ENCODE measurements around the gene CFAP61.

CFAP61 gene

GRCh38 chr20:20078041-20078440 is 25.7 kb downstream of the CFAP61 start:
- TF ChIP-seq, protein P1, sequence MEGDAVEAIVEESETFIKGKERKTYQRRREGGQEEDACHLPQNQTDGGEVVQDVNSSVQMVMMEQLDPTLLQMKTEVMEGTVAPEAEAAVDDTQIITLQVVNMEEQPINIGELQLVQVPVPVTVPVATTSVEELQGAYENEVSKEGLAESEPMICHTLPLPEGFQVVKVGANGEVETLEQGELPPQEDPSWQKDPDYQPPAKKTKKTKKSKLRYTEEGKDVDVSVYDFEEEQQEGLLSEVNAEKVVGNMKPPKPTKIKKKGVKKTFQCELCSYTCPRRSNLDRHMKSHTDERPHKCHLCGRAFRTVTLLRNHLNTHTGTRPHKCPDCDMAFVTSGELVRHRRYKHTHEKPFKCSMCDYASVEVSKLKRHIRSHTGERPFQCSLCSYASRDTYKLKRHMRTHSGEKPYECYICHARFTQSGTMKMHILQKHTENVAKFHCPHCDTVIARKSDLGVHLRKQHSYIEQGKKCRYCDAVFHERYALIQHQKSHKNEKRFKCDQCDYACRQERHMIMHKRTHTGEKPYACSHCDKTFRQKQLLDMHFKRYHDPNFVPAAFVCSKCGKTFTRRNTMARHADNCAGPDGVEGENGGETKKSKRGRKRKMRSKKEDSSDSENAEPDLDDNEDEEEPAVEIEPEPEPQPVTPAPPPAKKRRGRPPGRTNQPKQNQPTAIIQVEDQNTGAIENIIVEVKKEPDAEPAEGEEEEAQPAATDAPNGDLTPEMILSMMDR (IDR thresholded peaks at IDR 0.05; ENCODE audit: low read length, missing control alignments) = no peak
- DNase-seq (ENCODE audit: low read depth) = no peak
- H3K4me3 ChIP-seq (replicated peaks; ENCODE audit: low read depth, low read length) = no peak overlapping the region

DNA sequence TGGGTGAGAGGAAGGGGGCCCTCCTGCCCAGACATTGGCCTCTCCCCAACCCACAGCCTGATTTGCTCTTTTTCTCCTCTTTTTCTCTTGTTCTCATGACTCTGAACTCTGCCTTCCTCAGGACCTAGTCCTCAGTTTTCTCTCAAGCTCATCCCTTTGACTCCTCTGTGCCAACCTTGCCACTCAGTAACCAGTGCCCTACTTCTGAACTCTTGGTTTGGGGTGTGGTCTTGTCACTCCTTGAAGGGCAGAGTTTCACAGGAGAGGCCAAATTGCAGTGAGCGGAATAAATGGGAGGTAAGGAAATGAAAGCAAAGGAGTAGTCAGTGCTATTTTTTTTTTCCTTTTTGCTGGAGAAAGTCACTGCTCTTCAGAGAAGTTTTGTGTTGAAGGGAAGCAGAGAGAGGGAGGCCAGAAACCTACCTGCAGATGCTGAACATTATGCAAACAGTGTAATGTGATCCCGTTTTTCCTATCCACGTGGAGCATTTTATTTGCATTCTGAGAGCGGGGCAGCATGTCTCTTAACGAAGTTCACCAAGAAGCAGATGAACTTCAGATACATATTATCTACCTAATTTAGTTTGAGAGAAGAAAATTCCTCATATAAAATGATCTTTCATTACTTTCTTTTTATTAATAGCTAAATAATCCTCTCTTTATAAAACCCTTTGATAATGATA is 26.9 kb downstream of the CFAP61 start:
- no peak for DNase-seq (ENCODE audit: low read depth)
- no peak overlapping the region for H3K4me3 ChIP-seq (replicated peaks; ENCODE audit: low read depth, low read length)
- TF ChIP-seq, protein P1 (IDR thresholded peaks at IDR 0.05; ENCODE audit: low read length, missing control alignments) = no peak

DNA sequence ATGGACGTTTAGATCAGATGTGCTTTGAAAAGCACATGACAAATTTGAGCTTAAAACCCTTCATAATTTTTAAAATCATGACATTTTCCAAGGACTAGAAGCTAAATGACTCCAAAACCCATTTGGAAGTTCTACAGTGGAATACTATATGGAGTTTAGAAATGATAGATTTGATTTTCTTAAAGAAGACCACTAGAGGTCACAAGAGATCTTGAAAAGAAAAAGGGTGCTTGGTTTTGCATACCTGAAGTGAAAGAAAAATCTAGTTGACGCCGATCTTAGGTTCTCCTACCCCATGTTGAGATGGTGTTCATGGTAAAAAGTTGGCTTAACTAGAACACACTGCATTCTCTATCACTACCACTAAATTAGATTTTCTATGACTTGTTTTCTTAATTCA is 31.5 kb downstream of the CFAP61 start:
- no peak overlapping the region for H3K4me3 ChIP-seq (replicated peaks; ENCODE audit: low read depth, low read length)
- TF ChIP-seq, protein P1 (IDR thresholded peaks at IDR 0.05; ENCODE audit: low read length, missing control alignments) = peak; percentile 51
- peak; percentile 51 for DNase-seq (ENCODE audit: low read depth)

GRCh38 chr20:20084296-20084752 is 32.0 kb downstream of the CFAP61 start:
- H3K4me3 ChIP-seq (replicated peaks; ENCODE audit: low read depth, low read length) = no peak overlapping the region
- TF ChIP-seq, protein P1 (IDR thresholded peaks at IDR 0.05; ENCODE audit: low read length, missing control alignments) = no peak
- no peak for DNase-seq (ENCODE audit: low read depth)

GRCh38 chr20:20085071-20085470 is 32.7 kb downstream of the CFAP61 start:
- no peak for DNase-seq (ENCODE audit: low read depth)
- H3K4me3 ChIP-seq (replicated peaks; ENCODE audit: low read depth, low read length) = no peak overlapping the region
- TF ChIP-seq, protein P1 (IDR thresholded peaks at IDR 0.05; ENCODE audit: low read length, missing control alignments) = no peak

- H3K4me3 ChIP-seq (replicated peaks; ENCODE audit: low read depth, low read length) = no peak overlapping the region
- TF ChIP-seq, protein P1 (IDR thresholded peaks at IDR 0.05; ENCODE audit: low read length, missing control alignments) = no peak
- DNase-seq (ENCODE audit: low read depth) = no peak
These were observed 33.5 kb downstream of the CFAP61 start for GRCh38 chr20:20085812-20086211.

DNA sequence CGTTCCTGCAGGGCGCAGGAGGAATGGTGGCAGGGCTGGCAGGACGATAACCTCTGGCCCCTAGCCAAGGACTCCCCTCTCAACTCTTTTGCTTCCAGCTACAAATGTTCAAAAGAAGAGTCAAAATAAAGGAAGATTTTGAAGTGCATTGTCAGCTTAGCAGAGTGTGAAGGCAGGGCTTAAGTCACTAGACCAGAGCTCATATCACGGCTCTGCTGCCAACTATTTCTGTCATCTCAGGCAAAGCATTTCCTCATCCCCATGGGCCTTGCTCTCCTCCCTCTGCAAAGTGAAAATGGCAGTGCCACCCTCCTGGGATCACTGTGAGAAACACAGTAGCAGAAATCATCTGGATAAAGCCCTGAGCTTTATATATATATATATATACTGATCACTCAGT is 36.7 kb downstream of the CFAP61 start:
- DNase-seq (ENCODE audit: low read depth) = no peak
- TF ChIP-seq, protein P1 (IDR thresholded peaks at IDR 0.05; ENCODE audit: low read length, missing control alignments) = no peak
- no peak overlapping the region for H3K4me3 ChIP-seq (replicated peaks; ENCODE audit: low read depth, low read length)

Measured in fibroblast of pulmonary artery (primary cell).